Effector CD4-positive, alpha-beta T cell (primary cell): ENCODE measurements around the gene NEBL.

Source experiments
- DNase-seq: peaks from one replicate; pipeline ENCODE4 v3.0.0-alpha.2; 2020

NEBL gene

GRCh38 chr10:20898866-20899535, 1.9 kb upstream of the NEBL start:
- no peak for DNase-seq

GRCh38 chr10:20893297-20893696, 3.8 kb downstream of the NEBL start:
- DNase-seq: no peak

GRCh38 chr10:20892796-20893195, 4.3 kb downstream of the NEBL start:
- no peak for DNase-seq

DNA sequence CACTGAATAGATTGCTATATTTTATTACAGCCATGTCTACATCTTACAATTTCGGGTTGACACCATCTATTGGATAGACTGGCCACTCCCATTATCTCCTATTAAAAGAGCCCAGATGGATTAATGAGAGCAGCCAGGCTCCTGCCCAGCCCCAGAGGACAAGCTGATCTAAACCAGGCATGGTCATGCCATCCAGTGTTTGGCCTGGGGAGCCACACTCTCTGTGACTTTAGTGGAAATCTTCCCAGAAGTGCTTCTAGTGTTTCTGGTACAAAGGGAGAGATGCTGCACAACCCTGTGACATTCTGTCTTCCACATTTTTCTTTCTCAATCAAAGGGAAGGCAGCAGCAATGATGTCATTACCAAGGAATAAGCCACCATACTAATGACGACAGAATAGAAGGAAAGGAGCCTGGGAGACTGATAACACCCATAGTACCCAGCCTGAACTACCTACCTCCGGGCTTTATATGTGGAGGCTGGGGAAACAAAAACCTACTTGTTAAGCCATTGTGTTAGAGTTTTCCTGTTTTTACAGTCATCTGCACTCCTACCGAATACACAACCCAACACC, 5.0 kb downstream of the NEBL start:
- no peak for DNase-seq

DNA sequence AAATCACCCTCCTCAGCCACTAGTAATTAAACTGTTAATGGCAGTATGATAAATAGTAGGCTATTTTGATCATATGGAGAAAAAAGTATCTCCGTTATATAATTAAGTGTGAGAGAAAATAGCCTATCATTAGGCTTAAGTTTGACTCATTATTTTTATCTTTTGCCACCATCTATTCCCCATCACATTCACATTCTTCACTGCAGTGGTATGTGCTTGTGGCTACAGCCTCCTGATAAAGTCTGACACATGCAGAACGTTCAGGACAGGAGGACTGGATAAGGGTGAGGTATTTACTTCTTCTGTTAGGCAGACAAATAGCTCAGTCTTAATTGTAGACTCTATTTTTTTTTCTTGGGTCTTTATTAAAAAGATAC, 5.8 kb downstream of the NEBL start:
- DNase-seq: no peak

- no peak for DNase-seq
Measured at GRCh38 chr10:20890491-20891337, 6.4 kb downstream of the NEBL start.

- no peak for DNase-seq
Measured at GRCh38 chr10:20890009-20890408, 7.1 kb downstream of the NEBL start.

GRCh38 chr10:20888620-20889330, 8.3 kb downstream of the NEBL start:
- no peak for DNase-seq

DNA sequence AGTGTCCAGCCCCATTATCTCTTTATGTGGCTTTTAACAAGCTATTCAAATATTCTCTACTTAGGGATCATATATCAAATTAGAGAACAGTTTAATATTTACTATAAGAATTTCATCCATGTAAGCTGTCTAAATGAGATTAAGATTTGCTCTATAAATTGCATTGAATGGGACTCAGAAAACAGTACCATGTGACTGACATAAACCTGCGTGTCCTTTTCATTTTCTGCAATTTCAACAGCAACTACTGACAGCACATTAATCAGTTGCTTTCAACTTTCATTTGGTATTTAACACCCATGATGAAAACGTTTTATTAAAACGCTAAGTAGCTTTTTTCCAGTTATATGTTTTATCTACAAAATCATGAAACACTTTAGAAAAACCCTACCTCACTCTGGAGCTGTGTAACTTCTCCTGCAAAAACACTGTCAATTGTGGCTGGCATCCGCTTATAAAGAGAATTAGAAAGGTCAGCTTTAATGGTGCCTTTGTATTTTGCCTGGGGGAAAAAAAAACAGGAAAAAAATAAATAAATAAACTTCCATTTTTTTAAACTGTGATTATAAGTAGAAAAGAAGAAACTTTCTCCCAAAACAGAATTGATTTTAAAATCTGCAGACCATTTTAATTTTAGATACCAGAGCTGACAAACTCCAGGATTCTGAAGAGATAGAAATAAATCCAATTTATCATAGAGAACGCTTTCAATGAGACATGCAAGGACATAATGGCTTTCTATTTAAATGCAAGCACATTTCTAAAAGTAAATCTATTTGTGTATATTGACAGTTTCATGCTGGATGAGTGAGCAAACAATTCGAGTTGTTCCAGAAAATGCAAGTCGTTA, 9.2 kb downstream of the NEBL start:
- DNase-seq: no peak

DNA sequence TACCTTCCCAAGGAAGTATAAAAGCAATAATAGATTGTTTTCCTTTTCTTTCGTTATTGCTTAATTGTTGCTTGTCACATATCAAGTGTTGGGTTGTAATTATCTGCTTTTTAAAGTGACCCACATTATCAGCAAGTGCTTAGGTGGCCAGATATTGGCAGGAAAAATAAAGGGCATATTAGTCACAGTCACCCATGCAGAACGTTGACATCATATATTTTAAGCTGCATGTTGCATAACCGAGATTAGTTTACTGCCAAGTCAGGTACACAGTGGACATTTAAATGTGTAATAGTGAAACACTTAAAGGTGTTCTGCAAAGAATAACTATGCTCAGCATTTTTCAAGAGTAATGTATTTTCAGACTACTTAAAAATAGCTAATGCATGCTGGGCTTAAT, 11.4 kb downstream of the NEBL start:
- no peak for DNase-seq

- DNase-seq: no peak
Measured at GRCh38 chr10:20883552-20883951, 13.6 kb downstream of the NEBL start.

- DNase-seq: no peak
Measured at GRCh38 chr10:20882091-20882490, 15.0 kb downstream of the NEBL start.

DNA sequence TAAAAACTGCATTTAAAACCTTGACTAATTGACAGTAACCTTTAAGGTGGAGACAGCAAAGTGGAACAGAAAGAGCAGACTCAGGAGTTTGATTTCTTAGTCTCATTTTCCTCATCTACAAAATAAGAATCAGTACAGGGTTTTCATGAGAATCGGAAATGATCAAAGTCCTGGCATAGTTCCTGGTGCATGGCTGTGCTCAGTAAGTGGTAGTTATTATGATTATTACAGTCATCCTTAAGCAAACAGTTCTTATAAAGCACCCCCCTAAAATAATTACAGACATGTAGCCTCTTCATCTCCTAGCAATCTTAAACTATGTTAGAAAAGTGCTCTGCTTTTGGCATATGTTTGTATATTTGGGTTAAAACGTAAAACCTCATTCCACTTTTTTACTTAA, 18.0 kb downstream of the NEBL start:
- DNase-seq: no peak

DNA sequence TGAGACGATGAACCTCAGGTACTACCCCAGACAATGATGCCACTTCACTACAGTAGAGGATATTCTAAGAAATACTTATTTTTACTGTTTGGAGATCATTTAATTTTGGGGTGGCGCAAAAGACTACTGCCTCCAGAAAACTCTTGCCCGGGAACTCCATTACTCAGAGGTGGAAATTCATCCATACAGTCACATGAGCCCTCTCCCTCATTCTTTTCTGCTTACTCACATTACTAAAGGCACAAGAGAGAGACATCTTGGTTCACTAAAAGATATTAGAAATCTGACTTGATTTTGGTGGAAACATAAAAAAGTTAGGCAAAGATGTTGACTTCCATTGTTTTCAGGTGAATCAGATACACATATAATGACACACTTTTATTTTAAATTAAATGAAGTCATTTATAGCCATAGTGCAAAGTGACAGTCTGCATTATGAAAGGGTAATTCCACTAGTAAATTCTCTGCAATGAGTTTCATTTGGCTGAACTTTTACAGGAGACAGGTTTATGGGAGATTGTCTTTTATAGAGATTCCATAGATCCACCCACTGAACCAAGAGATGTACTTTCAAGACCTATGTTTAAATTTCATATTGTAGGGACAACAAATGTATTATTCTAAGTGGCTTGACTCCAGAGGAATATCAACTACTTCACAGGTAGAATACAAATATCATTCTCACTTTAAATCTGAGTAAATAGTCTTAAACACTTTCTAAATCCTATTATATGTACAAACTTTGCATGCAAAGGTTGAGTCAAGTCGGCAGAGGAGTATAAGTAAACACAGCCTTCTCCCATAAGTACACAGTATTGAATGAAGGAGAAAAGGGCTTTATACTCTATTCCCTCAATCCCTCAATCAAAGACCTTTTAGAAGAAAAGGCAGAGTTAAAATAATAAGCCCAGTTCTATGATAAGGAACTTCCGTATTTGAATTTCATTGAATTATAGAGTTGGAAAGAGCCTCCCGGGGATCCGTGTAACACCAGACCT, 18.8 kb downstream of the NEBL start:
- DNase-seq: no peak

GRCh38 chr10:20877554-20877953, 19.6 kb downstream of the NEBL start:
- DNase-seq: no peak

DNA sequence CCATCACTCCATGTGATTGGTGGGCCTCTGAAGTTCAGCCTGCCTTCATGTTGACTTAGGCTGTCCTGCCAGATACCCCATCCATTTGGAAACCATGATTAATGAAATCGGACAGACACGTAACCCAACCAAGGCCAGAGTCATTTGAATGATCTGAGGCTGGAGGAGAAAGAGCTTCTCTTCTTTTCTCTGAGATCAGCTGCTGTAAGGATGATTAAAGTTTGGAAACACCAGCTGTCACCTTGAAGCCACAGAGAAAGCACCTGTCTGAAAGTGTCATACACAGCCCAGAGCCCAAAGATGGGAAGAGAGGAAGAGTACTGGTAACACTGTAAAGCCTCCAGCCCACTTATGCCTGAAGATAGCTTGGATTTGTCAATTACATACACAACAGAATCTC, 22.9 kb downstream of the NEBL start:
- DNase-seq: no peak

DNA sequence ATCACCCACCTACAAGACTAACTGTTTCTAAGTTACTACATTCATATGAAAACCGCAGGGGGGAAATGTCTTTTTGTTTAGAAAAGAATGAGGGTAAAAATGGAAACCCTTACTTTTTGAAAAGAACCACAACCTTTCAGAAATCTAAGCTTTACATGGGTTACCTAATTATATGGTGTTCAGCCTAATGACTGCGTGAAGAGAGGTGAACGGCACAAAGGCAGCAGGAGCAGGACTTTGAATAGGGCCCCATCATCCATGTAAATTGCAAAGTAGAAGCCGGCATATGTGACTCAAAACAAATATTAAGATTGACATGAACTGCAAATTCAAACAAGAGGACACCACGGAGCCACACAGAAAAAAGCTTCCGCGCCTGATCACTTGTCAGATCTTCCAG, 25.1 kb downstream of the NEBL start:
- DNase-seq: no peak

- no peak for DNase-seq
Measured at GRCh38 chr10:20870834-20871233, 26.3 kb downstream of the NEBL start.

DNA sequence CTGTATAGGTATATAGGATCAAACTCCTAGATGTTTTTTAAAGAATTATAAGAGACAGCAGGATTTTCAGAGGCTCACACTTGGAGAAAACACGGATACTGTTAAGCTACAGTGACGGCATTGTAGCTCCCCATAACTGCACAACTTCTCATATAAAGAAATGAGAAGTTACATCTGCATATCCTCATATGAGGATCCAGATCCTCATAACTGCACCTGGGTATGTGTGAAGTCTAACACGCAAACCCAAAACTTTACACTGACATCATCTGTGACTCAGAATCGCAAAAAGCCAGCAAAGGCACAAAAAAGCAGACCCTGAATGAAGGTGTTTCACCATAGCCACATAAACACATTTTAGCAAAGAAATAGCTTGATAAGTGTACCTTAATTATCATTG, 34.1 kb downstream of the NEBL start:
- no peak for DNase-seq

- no peak for DNase-seq
Measured at GRCh38 chr10:20858292-20859124, 38.6 kb downstream of the NEBL start.
